Stimulated activated naive CD4-positive, alpha-beta T cell treated with Interleukin-2 at 50 U/mL for 16 hours (primary cell): ENCODE results near the gene TTC28.

ENCODE experiments used
- DNase-seq: peaks from one replicate; lab custom pipeline; 2025; lab: John Stamatoyannopoulos, UW

Gene TTC28

DNA sequence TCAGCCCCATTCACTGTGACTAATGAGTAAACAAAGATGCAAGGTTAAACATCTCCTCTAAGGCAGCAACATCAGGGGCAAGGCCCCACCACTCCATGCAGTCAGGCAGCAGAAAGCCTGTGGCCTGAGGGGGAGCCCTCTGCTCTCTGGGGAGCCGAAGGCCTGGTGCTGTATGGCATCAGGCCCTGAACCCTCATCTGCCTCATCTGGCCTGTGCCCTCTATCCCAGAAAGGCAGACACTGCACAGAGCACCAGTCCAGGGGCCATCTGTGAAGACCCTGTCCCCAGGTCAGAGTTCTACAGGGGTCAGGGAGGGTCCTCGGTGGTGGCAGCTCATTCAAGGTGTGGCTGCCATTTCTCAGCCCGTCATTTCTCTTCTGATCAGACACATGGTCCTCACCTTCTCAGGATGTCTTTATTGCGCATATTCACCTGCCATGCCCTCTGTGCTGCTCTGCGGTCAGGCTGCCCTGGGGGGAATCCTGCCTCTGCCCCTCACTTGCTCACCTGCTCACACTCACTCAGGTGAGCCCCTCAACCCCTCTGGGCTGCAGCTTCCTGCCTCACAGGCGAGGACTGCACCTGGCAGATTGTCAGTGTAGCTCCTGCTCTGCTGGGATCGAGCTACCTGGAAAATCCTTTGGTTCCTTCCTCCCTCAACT, 657.5 kb downstream of the TTC28 start:
- no peak for DNase-seq

GRCh38 chr22:28021116-28021997, 658.3 kb downstream of the TTC28 start:
- no peak for DNase-seq

GRCh38 chr22:28019881-28020861, 659.5 kb downstream of the TTC28 start:
- peak; percentile 40 for DNase-seq

DNA sequence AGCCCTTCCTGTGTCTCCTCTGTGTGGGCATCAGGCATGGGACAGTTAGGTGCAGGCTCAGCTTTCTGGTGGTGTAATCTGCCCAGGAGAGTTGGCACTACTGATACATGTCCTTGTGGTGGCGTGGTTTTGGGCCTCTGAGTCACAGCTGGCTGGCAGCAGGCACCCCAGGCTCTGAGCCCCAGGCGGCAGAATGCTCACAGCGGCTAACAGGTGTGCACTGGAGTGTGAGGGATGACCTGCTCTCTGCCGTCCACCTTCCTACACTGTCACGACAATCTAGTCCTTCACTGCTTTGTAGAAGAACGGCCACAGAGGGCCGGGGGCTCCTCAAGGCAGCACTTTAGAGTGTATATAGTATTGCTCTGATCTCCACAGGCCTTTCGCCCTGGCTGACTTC, 660.3 kb downstream of the TTC28 start:
- DNase-seq, result no peak

DNA sequence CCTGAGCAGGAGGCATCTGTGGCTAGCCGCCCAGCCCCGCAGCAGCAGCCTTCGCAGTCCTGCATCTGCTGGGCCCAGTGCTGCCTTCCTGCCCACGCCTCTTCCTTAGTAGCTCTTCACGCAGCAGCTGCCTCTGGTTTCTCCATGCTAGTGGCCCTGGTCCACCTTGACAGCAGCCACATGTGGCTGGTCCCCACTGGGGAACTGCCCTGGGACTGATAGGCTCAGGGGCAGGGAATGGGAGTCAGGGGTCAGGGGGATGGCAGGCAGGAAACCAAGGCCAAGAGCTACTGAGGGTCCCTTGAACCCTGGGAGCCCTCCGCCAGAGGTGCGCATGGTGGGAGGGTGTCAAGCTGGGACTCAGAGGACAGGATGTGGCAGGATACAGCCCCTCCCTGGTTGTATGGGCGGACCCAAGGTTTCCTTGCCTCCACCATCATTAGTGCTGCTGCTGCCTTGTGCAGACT, 661.1 kb downstream of the TTC28 start:
- DNase-seq, result no peak

DNA sequence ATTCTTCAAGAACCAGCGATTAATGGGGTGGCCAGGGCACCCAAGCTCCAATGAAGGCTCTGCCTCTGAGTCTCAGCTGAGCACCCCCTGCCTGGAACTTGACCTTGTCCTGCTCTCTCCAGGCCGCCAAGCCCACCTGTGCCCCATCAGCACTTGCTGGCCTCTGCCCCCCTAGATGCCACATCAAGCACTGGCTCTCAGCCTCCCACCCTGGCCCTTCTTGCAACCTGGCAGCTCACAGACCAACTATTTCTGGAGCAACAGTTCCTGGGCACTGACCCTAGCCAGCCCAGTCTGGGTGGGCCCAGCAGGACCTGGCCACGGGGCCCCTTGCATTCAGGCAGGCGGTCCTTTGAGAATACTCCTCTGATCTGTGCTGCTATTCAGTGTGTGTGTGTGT, 661.8 kb downstream of the TTC28 start:
- no peak for DNase-seq

- no peak for DNase-seq
These were observed 662.2 kb downstream of the TTC28 start for GRCh38 chr22:28017558-28017820.

DNA sequence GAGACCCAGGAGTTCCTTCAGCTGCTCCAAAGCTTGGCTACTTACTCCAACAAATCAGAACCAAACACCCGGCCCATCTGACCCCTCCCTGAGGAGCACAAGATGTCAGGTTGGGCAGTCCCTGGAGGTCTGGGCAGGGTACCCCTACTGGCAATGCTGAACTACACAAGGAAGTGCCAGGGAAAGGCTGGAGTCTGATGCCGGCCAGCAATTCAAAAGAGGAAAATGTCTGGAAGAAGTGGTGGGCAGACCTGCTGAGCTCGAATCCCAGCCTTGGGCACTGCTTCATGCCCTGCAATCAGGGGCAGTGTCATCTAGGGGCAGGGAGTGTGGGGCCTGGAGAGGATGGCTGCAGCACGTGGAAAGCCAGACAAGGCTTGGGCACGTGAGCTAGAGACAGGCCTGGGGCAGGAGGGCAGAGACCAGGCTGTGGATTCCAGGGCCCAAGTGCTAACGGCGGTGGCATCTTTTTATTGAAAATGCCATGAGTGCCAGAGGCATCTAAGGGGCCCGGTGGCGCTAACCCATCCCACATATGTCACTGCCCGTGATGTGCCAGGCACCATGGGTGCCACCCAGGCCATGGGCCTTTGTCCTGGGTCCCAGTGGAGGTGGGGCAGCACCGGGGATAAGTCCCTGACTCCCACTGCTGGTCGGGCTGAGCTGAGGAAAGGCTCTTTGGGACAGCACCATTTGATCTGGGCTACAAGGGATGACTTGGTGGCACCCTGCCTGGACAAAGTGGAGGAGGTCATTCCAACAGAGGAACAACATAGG, 662.7 kb downstream of the TTC28 start:
- DNase-seq, result no peak

DNA sequence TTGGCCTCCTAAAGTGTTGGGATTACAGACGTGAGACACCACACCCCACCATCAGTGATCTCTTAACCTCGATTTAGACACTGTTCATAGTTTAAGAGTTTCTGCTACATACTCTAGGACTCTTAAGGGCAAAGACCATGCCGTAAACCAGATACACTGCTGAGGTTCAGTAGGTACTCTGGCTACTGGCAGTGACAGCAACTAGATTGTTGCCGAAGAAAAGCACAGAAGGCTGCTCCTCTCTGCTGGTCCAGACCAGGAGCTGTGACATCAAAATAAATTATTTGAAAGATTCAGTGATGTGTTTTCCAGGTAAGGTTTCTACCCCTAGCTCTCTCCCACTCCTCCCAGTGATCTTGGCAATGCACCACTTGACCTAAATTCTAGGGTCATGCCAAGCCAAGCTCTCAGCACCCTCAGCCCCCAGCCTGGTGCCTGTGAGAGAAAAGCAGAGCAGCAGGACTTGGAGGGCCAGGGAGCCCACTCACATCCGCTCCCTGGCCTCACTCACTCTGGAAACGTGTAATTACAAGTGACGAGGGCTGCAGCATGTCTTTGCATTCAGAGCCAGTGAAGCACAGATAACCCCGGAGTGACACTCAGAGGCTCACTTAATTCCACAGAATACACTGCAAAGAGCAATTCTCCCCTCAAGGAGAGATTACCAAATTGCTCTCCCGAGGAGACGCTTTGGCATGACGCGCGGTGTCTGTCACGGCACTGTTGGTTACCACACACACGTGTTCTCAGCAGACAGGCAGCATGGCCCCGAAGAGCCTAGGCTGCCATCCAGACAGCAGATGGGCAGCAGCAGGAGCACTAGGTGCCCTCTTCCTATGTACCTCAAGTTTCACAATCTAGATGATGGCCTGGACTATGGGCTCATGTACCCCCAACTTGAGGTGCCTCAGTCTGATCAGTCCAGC, 663.7 kb downstream of the TTC28 start:
- DNase-seq, result no peak

- no peak for DNase-seq
These were observed 664.6 kb downstream of the TTC28 start for GRCh38 chr22:28015046-28015425.

DNA sequence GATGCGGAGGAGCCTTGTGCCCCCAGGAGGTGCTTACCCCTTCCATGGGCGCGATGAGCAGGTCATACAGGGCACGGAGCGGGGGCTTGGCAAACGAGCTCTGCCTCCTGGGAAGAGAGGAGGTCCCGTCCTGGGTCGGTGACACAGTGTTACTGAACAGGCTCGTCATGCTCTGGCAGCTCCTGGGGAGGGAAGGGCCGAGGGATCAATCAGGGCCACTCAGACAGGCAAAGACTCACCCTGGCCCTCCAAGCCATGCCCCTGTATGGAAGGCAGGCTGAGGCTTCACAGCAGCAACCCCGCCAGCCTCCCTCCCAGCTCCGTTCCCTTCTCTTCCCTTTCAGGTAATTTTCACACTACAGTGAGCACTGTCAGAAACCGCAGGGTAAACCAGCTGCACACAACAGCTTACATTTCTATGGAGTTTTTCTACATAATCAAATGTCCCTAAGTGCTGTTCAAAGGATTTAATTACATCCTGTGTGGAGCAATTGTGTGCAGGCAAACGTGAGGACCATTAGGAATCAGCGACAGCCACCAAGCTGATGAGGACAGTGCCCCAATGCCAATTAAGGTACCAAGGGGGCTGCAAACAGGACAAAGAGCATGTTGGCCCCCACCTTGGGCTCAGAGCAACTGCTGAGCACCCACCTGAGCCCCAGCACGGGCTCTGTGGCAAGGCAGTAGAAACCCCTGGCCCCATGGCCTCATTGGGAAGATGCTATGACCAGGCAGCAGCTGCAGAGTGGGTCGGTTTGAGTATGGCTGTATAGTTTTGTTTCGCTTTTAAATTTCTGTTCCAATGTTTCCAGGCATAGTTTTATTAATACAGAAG, 665.2 kb downstream of the TTC28 start:
- no peak for DNase-seq

- DNase-seq, result no peak
These were observed 666.0 kb downstream of the TTC28 start for GRCh38 chr22:28013611-28014010.

- no peak for DNase-seq
These were observed 666.7 kb downstream of the TTC28 start for GRCh38 chr22:28012832-28013460.

DNA sequence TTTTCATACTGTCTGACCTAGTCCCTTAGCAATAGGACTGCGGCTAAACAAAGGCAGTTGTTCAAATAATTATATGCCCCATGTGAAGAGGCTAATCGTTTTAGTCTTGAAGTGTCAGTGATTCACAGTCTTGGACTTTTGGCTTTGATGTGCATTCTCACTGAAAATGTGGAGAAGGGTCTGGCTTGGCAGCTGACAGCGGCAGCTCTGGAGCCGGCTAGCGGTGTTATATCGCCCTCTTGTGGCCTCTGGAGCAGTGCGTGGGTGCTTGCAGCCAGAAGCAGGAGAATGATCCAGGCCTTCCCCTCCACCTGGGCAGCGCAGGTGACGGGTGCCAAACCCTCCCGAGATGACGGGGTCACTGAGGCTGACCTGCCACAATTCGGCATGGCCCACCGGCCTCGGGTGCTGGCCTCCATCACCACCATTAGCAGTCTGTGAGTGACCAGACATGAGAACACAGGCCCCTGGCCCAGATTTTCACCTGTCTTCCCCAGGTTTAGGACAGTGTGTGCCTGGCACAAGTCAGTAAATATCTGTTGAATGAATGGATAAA, 670.3 kb downstream of the TTC28 start:
- peak; percentile 66 for DNase-seq

GRCh38 chr22:28008649-28009048, 671.0 kb downstream of the TTC28 start:
- no peak for DNase-seq

DNA sequence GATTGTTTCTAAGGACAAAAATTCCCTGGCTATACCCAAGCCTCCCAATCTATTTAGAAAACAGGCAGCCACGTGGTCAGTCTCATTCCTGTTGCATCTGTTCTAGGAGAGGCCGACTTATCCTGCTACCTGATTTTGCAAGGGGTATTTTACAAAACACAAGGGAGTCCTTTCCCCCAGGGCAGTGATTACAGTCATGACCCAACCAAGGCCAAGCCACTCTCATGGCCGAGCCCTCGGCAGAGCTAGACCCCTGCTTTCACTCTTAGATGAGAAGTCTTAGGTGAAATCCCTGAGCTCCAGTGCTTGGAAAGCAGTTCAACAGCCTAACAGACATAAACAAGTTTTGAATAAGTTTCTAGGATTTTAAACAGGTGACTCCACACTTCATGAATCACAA, 671.6 kb downstream of the TTC28 start:
- no peak for DNase-seq

DNA sequence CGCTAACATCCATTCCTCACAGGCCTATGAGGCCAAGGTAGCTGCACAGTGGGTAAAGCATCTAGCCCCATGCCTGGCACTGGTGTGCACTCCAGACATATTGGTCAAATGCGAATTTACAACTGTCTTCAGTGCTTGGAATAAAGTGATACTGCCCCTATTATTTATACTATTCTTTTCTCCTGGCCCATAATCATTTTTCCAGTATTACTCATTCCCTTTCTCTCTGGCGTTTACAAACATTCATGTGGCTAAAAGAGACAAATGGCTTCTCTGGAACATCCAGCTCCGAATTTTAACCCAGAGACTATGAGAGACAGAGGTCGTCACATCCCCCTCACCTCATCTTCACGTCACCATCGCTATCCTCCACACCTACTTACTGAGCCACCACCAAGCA, 673.4 kb downstream of the TTC28 start:
- no peak for DNase-seq

- DNase-seq, result no peak
These were observed 674.1 kb downstream of the TTC28 start for GRCh38 chr22:28005513-28005912.

GRCh38 chr22:28004021-28004420, 675.6 kb downstream of the TTC28 start:
- no peak for DNase-seq
